ENCODE data around the gene STRADA.
"Not testable (repeated sequence)": the region's sequence is repeated elsewhere in the genome, so short reads cannot be mapped to it uniquely, and the experiment has no call there.

STRADA gene

DNA sequence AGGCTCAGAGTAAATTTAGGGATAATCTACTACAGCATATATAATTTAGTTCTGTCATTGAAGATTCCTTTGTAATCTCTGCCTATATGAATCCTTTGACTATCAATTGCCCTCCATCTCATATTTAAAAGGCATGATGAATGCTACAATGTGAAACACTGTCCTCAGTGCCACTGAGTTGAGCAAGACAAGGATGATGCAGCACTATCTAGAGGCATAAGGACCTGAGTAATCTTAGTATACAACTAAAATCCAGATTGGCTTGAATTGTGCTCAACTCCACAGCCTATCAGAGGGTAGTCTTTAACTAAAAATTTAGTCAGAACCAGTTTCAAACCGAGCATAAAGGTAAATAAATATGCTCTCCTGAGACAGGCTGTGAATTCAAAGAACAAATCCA, 11.6 kb upstream of the STRADA start:
- DNase-seq = no peak

- DNase-seq = no peak
Observed at GRCh38 chr17:63752707-63753106, 11.1 kb upstream of the STRADA start.

DNA sequence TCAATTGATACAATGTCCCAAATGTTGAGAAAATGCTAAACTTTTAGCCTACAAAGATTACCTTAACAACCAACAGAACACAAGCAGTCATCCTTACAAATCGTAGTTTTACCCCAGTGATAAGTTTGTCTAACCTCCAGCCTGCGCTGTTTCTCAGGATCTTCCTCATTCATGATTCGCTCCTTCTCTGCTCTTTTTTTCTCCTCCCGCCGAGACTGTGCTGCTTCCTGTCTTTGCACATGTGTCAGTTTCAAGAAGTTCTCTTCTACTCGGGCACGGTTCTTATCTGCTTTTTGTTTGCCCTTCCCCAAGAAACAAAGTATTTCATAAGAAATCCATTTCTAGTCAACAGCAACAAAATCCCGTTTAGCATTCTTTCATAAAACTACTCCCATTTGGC, 10.2 kb upstream of the STRADA start:
- DNase-seq = no peak

GRCh38 chr17:63741143-63741407, 524 bp downstream of the STRADA start:
- DNase-seq = no peak

- peak; percentile 79 for DNase-seq
Observed at GRCh38 chr17:63740464-63741142, 996 bp downstream of the STRADA start.

GRCh38 chr17:63735691-63736090, 5.9 kb downstream of the STRADA start:
- DNase-seq = no peak

DNA sequence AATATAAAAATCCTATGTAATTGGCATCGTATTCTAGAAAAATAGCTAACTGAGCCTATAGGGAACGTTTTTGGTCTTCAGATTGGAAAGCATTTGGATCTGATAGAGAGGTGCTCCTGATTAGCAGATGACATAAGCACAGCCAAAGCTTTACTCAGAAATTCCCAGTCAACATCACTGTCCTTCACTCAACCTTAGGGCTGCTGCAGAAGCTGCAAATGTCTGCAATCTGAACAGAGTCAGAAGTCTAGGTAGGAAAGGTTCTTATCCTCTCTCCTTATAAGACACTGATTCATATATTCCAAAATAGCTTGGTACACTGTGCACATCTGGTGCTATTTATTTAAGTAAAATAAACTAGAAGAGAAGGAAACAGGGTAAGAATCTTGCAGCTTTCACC, 19.2 kb downstream of the STRADA start:
- DNase-seq = no peak

- DNase-seq = not testable (repeated sequence)
Observed at GRCh38 chr17:63720194-63720593, 21.4 kb downstream of the STRADA start.

DNA sequence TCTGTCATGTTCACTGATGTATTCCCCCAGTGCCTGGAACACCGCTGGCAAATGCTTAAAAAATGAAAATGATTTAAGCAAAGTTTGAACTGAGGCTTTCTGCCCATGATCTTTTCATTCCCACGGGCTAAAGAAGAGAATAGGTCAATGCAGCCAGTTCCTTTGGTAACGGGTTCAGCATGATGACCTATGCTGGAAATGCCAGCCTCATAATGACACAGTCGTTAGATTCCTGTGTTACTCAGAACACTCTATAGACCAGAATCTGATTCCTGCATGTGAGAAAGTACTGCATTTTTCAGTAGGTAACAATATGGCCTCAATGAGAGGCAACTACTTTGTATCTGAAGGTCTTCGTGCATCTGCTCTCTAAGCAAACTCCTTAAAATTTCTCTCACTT, 22.6 kb downstream of the STRADA start:
- no peak for DNase-seq

DNA sequence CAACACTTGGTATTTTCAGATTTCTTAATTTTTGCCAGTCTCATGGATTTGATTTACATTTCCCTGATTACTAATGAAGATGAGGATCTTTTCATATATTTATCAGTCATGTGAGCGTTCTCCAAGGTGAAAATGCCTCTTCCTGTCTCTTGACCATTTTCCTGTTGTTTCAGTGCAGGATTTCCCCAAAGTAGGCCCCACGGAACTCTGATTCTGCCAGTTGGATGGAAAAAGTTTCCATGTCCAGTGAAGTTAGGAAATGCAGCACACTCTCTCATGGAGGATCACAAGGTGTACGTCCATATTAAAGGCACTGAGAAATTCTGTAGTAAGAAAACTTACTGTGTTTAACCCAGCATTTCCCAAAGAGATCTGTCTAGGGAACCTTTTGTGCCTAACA, 25.2 kb downstream of the STRADA start:
- DNase-seq = no peak

DNA sequence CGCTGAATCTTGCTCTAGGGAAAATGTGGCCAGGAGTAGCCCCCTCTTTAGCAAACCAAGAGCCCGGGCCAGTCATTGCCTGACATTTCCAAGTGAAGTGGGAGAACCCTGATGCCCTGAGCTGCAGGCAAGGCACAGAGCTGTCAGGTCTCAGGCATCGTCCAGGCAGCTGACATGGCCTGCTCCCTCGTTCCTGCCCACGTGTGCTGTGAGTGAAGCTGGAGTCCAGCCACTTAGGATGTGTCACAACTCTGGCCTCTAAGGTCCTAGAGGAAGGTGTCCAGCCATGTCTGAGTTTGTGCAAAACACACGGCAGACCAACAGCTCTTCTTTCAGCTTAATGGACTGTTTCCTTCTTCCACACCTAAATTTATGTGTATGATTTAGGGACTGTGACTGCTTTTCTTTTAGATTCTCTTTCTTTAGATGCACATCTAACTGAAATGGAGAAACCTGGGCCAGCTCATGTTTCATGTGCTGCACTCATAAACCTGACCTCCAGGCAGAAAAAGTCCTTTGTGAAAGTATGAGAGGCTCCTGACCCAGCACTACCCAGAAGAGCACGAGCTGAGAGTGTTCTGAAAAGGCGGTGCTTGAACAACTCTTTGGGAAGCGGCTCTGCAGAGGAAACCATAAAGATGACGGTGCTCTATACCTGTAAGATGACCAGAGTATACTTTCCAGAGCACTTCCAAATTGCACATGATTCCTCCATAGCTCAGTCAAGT, 26.9 kb downstream of the STRADA start:
- DNase-seq = no peak

DNA sequence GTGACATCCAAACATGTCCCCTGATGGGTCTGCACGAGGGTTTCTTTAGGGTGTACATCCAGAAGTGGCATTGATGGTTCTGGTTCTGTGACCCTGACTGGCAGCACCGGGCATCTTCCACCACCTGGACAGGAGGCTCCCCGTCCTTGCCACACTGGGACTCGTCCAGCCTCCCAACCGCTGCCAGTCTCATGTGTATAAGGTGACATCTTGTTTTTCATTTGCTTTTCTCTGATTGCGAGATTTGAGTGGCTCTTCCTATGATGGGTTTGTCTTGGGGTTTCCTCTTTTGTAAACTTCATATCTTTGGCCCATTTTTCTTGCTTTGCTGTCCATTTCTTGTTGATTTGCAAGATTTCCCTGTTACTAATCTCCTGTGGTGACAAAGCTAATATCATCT, 32.5 kb downstream of the STRADA start:
- DNase-seq = no peak

GRCh38 chr17:63707151-63707550, 34.4 kb downstream of the STRADA start:
- no peak for DNase-seq

DNA sequence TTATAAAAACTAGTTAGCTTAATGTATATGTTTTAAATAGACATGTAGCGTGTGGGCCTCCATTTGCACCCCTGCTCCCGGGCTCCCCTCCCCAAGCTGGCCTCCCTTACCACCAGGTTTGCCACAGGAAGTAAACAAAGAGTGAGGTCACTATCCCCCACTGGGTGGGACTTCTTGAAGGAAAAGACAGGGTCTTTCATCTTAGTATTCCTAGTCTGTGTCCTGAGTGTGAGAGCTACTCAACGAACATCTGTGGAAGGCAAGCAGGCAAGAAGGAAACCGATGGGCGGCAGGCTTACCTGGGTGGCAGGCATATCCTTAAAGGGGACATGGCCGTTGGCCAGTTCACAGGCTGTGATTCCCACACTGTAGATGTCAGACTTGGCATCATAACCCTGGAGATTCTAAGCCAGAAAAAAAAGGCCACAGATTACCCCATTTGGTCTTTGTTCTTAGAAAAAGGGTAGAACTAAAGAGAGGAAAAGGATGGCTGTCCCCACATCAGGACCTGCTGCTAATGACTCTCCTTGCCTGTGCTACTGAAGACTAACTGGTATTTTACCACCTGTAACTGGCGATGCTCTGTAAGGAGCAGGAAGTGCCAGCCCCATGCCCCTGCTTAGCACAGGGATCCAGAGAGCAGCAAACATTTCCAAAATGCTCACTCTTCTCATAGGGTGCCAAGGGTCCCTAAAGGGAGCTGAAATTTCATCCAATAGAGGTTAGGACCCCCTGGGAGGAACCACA, 35.1 kb downstream of the STRADA start:
- DNase-seq = no peak

DNA sequence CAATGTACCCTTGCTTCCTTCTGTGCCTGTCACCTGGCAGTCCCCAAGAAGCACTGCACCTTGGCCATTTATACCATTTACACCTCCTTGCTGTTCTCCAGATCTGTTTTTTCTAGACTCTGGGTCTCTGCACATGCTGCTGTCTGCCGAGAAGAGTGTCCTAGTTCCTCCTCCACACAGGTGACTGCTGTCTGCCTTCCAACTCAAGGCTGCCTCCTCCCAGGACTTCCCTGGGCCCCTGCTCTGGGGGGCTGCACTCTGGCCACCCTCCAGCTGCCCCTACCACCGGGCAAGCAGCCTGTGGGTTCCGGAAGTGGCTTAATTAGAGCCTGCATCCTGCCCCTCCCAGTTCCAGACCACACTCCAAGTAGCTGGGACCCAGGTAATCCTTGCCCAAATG, 35.9 kb downstream of the STRADA start:
- DNase-seq = no peak

GRCh38 chr17:63704836-63705235, 36.8 kb downstream of the STRADA start:
- DNase-seq = no peak

DNA sequence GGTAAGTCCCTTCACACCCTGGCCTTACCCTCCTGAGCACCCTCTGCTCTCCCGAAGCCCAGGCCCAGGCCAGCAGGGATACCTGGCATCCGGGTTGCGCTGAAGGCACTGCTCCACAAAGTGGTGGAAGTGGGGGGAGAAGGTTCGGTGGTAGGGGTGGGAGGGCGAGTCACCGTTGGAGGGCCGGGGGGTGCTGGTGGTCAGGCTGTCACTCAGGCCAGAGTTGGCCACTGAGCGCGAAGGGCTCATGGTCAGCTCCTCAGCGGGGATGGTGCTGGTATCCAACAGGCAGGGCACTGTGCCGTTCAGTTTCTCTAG, 37.4 kb downstream of the STRADA start:
- no peak for DNase-seq

GRCh38 chr17:63703556-63704258, 37.9 kb downstream of the STRADA start:
- DNase-seq = no peak

- DNase-seq = no peak
Observed at GRCh38 chr17:63703029-63703428, 38.6 kb downstream of the STRADA start.

GRCh38 chr17:63702721-63703015, 38.9 kb downstream of the STRADA start:
- DNase-seq = no peak

- peak; percentile 63 for DNase-seq
Observed at GRCh38 chr17:63701868-63702720, 39.5 kb downstream of the STRADA start.

GRCh38 chr17:63701456-63701820, 40.2 kb downstream of the STRADA start:
- peak; percentile 50 for DNase-seq

Data from RPMI8226 (cell line).